Measurements from ENCODE around the gene KLF4. TPM values are rescaled to one million over a fixed set of nuclear protein-coding genes. Genes with fewer than 3 reads are reported as not detected.

KLF4 gene
- total RNA-seq, 1 experiment from 2014 or later = 7.1 TPM

DNA sequence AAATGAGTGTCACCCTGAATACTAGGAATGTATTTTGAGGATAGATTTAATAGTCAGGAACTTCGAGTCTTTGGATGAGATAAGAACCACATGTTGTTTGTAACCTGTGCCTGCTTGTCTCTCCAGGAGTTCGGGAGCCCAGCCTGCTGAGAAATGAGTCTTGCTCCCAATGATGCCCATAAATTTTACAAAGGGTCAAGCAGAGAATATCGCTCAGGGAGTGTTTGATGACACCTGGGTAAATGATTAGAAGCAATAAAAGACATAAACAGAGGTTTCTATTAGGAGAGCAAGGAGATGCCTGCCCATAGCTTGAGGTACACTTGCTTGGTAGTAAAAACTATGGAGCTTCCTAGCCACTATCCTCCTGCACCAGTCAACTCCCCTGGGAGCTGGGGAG, 46.9 kb upstream of the KLF4 start:
- Histone ChIP-seq H2BK20ac (ENCODE audit: low read depth, low read length, poor library complexity, severe bottlenecking) (no peak overlapping the region), H3K14ac (ENCODE audit: insufficient read depth, low read length) (no peak overlapping the region), H3K4me1 (ENCODE audit: insufficient read depth, low read length) (peaks cover 2% of the 10 kb centered on the region; the same call in 1 of the 2 replicates), H2AFZ (ENCODE audit: low read length) (no peak overlapping the region), H3K9me3 (ENCODE audit: control insufficient read depth, low read depth, low read length) (no peaks in the 10 kb centered on the region), H4K20me1 (ENCODE audit: control insufficient read depth, insufficient read depth, insufficient read length) (no peaks in the 10 kb centered on the region), H3K4me2 (ENCODE audit: insufficient read depth, insufficient read length, low read length) (no peak overlapping the region), H3K56ac (ENCODE audit: insufficient read length, low read depth, low read length) (no peak overlapping the region), H3K4ac (ENCODE audit: low read depth, low read length) (no peak overlapping the region), H3K27me3 (ENCODE audit: insufficient read depth, low read length) (no peaks in the 10 kb centered on the region), H2BK120ac (ENCODE audit: low read depth, low read length, poor library complexity, severe bottlenecking) (no peak overlapping the region), H2BK12ac (ENCODE audit: insufficient read length, low read depth, low read length) (no peak overlapping the region), H3K23ac (ENCODE audit: insufficient read length, low read depth, low read length) (no peak overlapping the region), H3K9ac (ENCODE audit: extremely low read depth, insufficient read length, low read length) (no peak overlapping the region), H2BK15ac (ENCODE audit: low read depth, low read length) (no peak overlapping the region), H2AK5ac (ENCODE audit: insufficient read length, low read length) (no peak overlapping the region), H4K8ac (replicated peaks; ENCODE audit: insufficient read length, low read depth, low read length) (no peak overlapping the region), H4K91ac (ENCODE audit: insufficient read length, low read depth, low read length) (no peak overlapping the region), H4K5ac (ENCODE audit: insufficient read length, low read depth, low read length) (no peak overlapping the region), H3K79me1 (ENCODE audit: insufficient read depth, low read depth, low read length, poor library complexity, severe bottlenecking) (no peaks in the 10 kb centered on the region), H3K18ac (ENCODE audit: insufficient read length, low read depth, low read length) (no peak overlapping the region), H3K23me2 (ENCODE audit: insufficient read length, low read depth, low read length, poor library complexity, severe bottlenecking) (no peaks in the 10 kb centered on the region), H3T11ph (ENCODE audit: low read length) (no peak overlapping the region), H3K27ac (ENCODE audit: insufficient read length, low read depth, low read length) (no peak overlapping the region), H2BK5ac (ENCODE audit: insufficient read length, low read length) (no peak overlapping the region), H3K79me2 (ENCODE audit: insufficient read depth, low read length) (peaks cover 2% of the 10 kb centered on the region; the same call in 1 of the 2 replicates)
- H3K4me3 Mint-ChIP-seq = no peak overlapping the region
- WGBS (ENCODE audit: extremely low coverage, insufficient read length, low lambda C conversion rate) = no CpG with 5 or more reads among the region's 3 CpGs
- H3K36me3 Mint-ChIP-seq (ENCODE audit: insufficient read depth in 1 of 3, low read depth in 3 of 3) = no peaks in the 10 kb centered on the region
- DNase-seq = no peak
- H3K9me3 Mint-ChIP-seq = no peaks in the 10 kb centered on the region; a peak in 1 of 5 replicates
- H3K27ac Mint-ChIP-seq = no peak overlapping the region
- H3K4me1 Mint-ChIP-seq = peaks cover 28 to 33% of the 10 kb centered on the region in 2 experiments
- no peaks in the 10 kb centered on the region for H3K27me3 Mint-ChIP-seq (ENCODE audit: low read depth)
- TF ChIP-seq CTCF (conservative IDR thresholded peaks at IDR 0.05) = no peak

Measured in H9 (cell line).